ENCODE data around the gene MCC. TPM values are rescaled to one million over a fixed set of nuclear protein-coding genes. Genes with fewer than 3 reads are reported as not detected.

MCC gene
- total RNA-seq, 1 donor from 2014 or later = 18.9 TPM

DNA sequence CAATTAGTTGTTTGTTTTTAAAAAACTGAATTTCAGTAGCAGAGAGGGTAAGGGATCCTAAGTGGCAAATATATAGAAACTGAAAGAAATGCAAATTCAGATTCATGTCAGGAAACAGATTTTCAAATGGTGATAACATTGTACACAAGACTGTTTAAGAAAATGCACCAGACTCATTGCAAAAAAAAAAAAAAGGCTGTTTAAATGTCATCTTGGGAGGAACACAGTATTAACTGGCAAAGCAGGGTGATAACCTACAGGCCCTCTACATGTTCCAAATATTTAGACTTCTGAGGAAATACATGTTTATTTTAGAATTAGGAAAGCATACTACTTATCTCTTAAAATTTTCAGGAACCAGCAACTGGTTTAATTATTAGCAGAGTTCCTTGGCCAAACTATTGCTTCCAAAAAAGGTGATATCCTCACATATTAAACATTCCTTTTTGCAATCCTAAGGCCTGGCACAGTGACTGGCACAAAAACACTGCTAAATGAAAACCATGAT lies 167.9 kb downstream of the MCC start:
- H3K27ac Mint-ChIP-seq = no peak overlapping the region

DNA sequence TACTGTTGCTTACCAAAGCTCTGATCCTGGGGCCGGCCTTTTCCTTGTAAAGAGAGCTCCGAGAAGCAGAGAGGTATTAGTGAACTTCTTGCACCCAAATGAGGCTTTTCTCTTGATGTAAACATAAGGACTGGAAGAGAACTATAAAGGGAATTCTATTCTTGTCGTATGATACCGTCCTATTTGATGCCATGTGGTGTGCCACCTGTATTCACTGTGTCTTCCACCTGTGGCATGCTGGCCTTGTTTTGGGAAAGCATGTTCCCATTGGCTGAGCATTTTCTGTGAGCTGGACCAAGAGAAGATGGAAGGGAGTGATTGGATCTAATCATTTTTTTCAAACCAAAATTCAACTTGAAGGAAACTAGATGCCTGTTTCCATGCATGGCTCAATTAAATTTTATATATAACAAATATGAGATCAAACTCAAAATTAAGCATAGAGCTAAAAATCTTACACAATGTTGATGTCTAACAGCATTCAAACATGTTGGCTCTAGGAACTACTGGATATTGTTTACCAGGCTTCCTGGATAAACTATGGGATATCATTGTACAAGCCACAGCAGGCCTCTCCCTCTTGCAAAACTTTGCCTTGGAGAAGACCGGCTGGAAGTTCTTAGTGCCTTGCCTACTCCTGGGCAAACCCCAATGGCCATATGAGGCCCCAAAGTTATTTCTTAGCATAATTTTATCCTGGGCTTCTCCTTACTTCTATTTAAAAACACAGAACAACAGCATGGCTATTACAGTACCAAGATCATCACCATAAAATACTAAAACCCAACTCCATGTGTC lies 168.8 kb downstream of the MCC start:
- H3K9me3 Mint-ChIP-seq (ENCODE audit: low read depth) = no peaks in the 10 kb centered on the region
- DNase-seq (ENCODE audit: low spot score, unreplicated experiment) = no peak
- TF ChIP-seq, protein P1, sequence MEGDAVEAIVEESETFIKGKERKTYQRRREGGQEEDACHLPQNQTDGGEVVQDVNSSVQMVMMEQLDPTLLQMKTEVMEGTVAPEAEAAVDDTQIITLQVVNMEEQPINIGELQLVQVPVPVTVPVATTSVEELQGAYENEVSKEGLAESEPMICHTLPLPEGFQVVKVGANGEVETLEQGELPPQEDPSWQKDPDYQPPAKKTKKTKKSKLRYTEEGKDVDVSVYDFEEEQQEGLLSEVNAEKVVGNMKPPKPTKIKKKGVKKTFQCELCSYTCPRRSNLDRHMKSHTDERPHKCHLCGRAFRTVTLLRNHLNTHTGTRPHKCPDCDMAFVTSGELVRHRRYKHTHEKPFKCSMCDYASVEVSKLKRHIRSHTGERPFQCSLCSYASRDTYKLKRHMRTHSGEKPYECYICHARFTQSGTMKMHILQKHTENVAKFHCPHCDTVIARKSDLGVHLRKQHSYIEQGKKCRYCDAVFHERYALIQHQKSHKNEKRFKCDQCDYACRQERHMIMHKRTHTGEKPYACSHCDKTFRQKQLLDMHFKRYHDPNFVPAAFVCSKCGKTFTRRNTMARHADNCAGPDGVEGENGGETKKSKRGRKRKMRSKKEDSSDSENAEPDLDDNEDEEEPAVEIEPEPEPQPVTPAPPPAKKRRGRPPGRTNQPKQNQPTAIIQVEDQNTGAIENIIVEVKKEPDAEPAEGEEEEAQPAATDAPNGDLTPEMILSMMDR (IDR thresholded peaks at IDR 0.05; ENCODE audit: unreplicated experiment) = no peak
- H3K4me1 Mint-ChIP-seq (ENCODE audit: low read depth) = peaks cover 21% of the 10 kb centered on the region
- H3K27me3 Mint-ChIP-seq = no peaks in the 10 kb centered on the region
- no peak overlapping the region for H3K27ac Mint-ChIP-seq
- H3K36me3 Mint-ChIP-seq (ENCODE audit: insufficient read depth) = no peaks in the 10 kb centered on the region
- no peak overlapping the region for H3K4me3 Mint-ChIP-seq (ENCODE audit: low read depth)

More for the DNA sequence above, 167.9 kb downstream of the MCC start:
- Mint-ChIP-seq H3K4me3 (ENCODE audit: low read depth) (no peak overlapping the region), H3K27me3 (no peaks in the 10 kb centered on the region), H3K9me3 (ENCODE audit: low read depth) (no peaks in the 10 kb centered on the region), H3K36me3 (ENCODE audit: insufficient read depth) (no peaks in the 10 kb centered on the region), H3K4me1 (ENCODE audit: low read depth) (peaks cover 24% of the 10 kb centered on the region)
- DNase-seq (ENCODE audit: low spot score, unreplicated experiment) = no peak
- TF ChIP-seq, protein P1 (IDR thresholded peaks at IDR 0.05; ENCODE audit: unreplicated experiment) = no peak

DNA sequence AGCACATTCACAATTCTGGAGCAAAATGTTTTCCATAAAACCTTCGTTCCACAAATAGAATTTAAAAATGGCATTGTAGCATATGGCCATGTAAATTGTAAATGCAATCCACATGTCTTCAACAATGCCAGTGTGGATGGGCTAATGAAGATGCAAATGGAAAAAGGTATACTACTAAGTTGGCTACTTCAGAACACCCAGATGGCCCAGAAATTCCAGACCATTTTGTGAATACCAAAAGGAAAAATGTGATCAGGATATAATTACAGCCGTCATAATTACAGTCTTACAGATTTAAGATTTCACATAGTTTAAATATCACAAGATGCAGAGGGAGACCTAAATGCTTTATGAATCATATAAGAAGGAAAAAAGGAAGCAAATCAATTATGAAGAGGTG lies 170.6 kb downstream of the MCC start:
- H3K36me3 Mint-ChIP-seq (ENCODE audit: insufficient read depth) = no peaks in the 10 kb centered on the region

DNA sequence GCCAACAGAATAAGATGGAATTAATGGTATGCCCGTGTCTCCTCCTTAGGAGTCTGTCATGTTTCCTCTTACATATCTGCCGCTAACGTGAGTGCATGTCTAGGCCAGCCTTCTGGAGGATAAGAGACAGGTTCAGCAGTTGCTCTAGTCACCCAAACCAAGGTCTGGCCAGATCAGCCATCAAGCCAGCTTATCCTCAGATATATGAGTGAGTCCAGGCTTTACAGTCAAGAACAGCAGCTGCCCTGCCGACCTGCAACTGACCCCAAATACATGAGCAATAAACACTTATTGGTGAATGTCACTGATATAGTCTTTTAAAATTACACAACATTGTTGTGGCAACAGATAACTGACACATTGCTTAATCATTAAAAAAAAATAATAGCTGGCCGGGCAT lies 177.0 kb downstream of the MCC start:
- Mint-ChIP-seq H3K9me3 (ENCODE audit: low read depth) (peaks cover 3% of the 10 kb centered on the region), H3K36me3 (ENCODE audit: insufficient read depth) (no peaks in the 10 kb centered on the region), H3K4me3 (ENCODE audit: low read depth) (no peak overlapping the region), H3K27ac (no peak overlapping the region), H3K4me1 (ENCODE audit: low read depth) (no peaks in the 10 kb centered on the region), H3K27me3 (no peaks in the 10 kb centered on the region)
- TF ChIP-seq, protein P1 (IDR thresholded peaks at IDR 0.05; ENCODE audit: unreplicated experiment) = no peak
- DNase-seq (ENCODE audit: low spot score, unreplicated experiment) = no peak

More for the DNA sequence above, 170.6 kb downstream of the MCC start:
- H3K9me3 Mint-ChIP-seq (ENCODE audit: low read depth) = no peaks in the 10 kb centered on the region
- no peak overlapping the region for H3K4me3 Mint-ChIP-seq (ENCODE audit: low read depth)
- TF ChIP-seq, protein P1 (IDR thresholded peaks at IDR 0.05; ENCODE audit: unreplicated experiment) = no peak
- no peaks in the 10 kb centered on the region for H3K27me3 Mint-ChIP-seq
- peaks cover 19% of the 10 kb centered on the region for H3K4me1 Mint-ChIP-seq (ENCODE audit: low read depth)
- no peak for DNase-seq (ENCODE audit: low spot score, unreplicated experiment)
- no peak overlapping the region for H3K27ac Mint-ChIP-seq

DNA sequence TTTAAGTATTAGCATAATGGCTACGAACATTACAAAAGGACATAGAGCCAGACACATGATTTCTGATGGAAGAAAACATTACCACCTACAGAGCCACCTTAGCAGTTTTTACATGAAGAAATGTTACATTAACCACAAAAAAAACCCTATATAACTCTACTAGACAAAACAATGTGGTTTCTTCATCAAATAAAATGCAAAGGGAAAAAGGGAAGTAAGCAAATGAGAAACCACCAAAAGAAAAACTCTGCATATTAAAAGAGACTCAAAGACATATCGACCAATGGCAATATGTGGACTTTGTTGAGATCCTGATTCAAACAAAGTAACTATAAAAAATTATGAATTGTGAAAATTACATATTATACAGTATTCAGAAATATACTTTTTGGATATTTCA lies 186.1 kb downstream of the MCC start:
- H3K27me3 Mint-ChIP-seq = peaks cover 3% of the 10 kb centered on the region
- no peak overlapping the region for H3K4me3 Mint-ChIP-seq (ENCODE audit: low read depth)
- no peaks in the 10 kb centered on the region for H3K36me3 Mint-ChIP-seq (ENCODE audit: insufficient read depth)
- H3K9me3 Mint-ChIP-seq (ENCODE audit: low read depth) = peaks cover 3% of the 10 kb centered on the region
- no peak for DNase-seq (ENCODE audit: low spot score, unreplicated experiment)
- H3K27ac Mint-ChIP-seq = no peak overlapping the region
- TF ChIP-seq, protein P1 (IDR thresholded peaks at IDR 0.05; ENCODE audit: unreplicated experiment) = no peak
- H3K4me1 Mint-ChIP-seq (ENCODE audit: low read depth) = peaks cover 2% of the 10 kb centered on the region

Measured in progenitor cell of endocrine pancreas (in vitro differentiated cells).